Transverse colon (tissue), 4 donors: ENCODE data around the gene NACAD.

Experiments used
- CTCF ChIP-seq, 5 experiments: fragments of 200-600 bp in 3 of 5; fragments of 450-650 bp in 2 of 5; sonication (generic) in 3 of 5; IDR thresholded peaks; 1 replicate in 2 of 5; 2 replicates in 3 of 5; pipeline ENCODE4 v1.5.1; 2016 to 2017; ENCODE audit warnings: antibody characterized with exemption in 5 of 5, inconsistent platforms in 3 of 5, mild to moderate bottlenecking in 2 of 5, moderate library complexity in 1 of 5
- POLR2AphosphoS5 ChIP-seq, 3 donors: sonication (generic); formaldehyde crosslinking; IDR thresholded peaks; one replicate each; pipeline ENCODE4 v1.6.1; 2016; ENCODE audit warnings: antibody characterized with exemption in 3 of 3

DNA sequence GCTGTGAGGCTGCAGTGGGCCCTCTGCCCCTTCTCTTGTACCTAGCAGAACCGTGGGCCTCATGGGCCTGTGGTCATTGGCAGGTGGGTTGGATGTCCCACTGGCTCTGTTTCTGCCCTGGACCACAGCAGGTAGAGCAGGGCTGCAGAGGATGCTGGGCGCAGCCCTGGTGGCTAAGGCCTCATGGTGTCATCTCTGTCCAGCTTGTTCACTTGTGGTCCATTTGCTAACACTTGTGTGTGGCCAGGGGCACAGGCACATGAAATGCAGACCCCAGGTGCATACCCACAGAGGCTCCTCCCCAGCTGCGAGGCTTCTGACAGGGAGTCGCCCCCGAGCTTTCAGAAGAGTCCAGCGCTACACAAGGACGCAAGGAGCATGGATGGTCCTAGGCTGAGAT, 45.1 kb upstream of the NACAD start:
- TF ChIP-seq CTCF (IDR thresholded peaks at IDR 0.05), result no peak
- no peak for TF ChIP-seq POLR2AphosphoS5 (IDR thresholded peaks at IDR 0.05)
